Testis (tissue), 2 donors: Measurements from ENCODE around the gene SLC4A3.

ENCODE experiments used
- POLR2A ChIP-seq: fragments of 450-650 bp; IDR thresholded peaks from one replicate; pipeline ENCODE4 v1.6.1; 2017; ENCODE audit warnings: antibody characterized with exemption, mild to moderate bottlenecking, moderate library complexity
- TF ChIP-seq, protein P1 (sequence below), 3 experiments: fragments of 450-650 bp in 2 of 3; fragments of 200-600 bp in 1 of 3; sonication (generic) in 1 of 3; IDR thresholded peaks; one replicate each; pipeline ENCODE4 v1.5.1; 2016 to 2019; ENCODE audit warnings: antibody characterized with exemption in 3 of 3, mild to moderate bottlenecking in 2 of 3, moderate library complexity in 1 of 3

DNA sequence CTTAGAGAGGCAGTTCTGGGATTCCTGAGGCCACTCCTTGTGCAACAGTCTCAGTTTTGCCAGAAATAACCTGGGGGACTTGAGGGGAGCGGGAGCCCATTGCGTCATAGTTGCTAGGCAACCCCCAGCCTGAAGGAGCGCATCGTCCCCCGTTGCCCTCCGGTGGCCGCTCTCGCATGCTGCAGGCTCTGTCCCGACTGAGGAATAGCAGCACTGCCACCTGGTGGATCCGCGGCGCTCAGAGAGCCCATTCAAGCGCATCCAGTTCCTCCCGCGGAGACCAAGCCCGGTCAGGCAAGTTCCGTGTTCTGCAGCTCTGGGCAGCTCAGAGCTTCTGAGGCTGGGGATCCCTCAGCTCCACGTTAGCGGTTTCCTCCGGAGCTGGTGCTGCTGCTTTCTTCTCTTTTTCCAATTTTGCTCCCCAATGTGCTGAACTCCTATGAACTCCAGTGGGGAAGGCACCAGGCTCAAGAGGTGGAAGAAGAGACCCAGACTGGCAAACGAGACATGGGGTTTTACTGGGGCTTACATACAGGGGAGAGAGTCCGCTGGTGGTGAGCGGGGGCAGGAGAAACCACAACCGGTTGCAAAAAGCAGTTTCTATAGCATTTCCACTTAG, 15.1 kb downstream of the SLC4A3 start:
- TF ChIP-seq, protein P1, sequence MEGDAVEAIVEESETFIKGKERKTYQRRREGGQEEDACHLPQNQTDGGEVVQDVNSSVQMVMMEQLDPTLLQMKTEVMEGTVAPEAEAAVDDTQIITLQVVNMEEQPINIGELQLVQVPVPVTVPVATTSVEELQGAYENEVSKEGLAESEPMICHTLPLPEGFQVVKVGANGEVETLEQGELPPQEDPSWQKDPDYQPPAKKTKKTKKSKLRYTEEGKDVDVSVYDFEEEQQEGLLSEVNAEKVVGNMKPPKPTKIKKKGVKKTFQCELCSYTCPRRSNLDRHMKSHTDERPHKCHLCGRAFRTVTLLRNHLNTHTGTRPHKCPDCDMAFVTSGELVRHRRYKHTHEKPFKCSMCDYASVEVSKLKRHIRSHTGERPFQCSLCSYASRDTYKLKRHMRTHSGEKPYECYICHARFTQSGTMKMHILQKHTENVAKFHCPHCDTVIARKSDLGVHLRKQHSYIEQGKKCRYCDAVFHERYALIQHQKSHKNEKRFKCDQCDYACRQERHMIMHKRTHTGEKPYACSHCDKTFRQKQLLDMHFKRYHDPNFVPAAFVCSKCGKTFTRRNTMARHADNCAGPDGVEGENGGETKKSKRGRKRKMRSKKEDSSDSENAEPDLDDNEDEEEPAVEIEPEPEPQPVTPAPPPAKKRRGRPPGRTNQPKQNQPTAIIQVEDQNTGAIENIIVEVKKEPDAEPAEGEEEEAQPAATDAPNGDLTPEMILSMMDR (IDR thresholded peaks at IDR 0.05), result peak; percentile 95 to 100 (median 100)
- no peak for TF ChIP-seq POLR2A
